Measurements from ENCODE around the gene C5orf63. TPM values are rescaled to one million over a fixed set of nuclear protein-coding genes. Genes with fewer than 3 reads are reported as not detected.
"Not testable (repeated sequence)": the region's sequence is repeated elsewhere in the genome, so short reads cannot be mapped to it uniquely, and the experiment has no call there.

C5orf63 gene
- total RNA-seq, 1 donor from 2014 or later: 1.3 TPM

DNA sequence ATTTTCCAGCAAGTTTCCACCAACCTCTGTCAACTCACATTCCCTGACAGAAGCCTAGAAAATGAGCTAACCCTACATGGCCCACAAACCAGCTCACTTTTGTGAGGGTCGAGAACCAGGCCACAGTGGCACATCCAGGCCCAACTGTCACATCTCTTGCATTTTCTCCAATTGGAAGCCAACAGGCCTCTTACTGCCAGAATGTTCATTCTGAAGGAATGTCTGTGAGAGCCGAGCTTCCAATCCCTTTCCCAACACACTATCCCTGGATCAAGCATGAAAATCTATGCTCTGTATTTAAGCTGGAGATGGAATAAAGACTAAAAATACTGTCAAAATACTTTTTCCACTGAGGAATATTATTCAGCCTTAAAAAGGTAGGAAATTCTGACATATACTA, 62.9 kb downstream of the C5orf63 start:
- no peak for DNase-seq (ENCODE audit: extremely low read depth, low read depth, low spot score)

DNA sequence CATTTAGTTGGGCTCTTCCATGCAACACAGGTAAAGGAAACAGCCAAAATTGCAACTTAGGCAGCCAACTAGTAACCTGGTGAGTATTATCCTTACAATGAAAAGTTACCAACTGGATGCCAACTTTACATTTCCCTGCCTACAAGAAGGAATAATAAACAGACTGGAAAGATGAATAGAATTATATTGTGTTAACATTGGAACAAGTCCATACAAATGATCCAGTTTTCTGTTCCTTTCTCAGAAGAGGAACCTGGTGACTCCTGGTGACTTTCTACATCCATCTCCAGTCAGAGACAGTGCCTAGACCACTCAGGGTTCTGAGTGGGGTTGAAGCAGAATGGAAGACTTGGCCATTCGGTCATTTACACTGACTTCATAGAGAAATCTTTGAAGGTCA, 63.5 kb downstream of the C5orf63 start:
- no peak for DNase-seq (ENCODE audit: extremely low read depth, low read depth, low spot score)

DNA sequence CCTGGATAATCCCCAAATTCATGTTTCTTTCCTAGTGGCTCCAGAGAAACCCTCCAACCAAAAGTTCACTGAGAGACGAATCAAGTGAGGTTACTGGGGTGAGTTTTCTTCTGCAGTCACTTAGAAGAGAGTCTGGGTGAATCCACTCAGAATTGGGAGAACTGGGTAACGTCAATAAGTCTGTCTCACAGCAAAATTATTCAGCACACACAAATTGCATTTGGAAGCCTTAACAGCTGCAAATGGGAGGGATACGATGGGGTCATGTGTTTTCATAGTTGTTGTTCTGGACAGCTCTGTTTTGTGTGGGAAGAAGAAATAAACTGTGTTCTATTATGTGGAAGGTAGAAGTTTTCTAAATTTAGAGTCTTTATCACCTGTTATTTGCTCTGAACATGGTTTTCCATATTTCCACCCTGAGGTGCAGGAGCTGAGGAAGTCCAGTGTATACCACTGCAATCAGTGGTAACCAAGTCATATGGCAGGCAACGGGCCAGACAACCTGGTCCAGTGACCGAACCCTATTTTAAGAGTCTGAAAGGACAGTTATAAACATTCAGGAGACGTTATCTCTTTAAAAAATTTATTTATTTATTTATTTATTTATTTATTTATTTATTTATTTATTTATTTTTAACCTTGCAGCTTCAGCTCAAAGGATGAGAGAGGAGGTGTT, 64.9 kb downstream of the C5orf63 start:
- no peak for DNase-seq (ENCODE audit: extremely low read depth, low read depth, low spot score)

DNA sequence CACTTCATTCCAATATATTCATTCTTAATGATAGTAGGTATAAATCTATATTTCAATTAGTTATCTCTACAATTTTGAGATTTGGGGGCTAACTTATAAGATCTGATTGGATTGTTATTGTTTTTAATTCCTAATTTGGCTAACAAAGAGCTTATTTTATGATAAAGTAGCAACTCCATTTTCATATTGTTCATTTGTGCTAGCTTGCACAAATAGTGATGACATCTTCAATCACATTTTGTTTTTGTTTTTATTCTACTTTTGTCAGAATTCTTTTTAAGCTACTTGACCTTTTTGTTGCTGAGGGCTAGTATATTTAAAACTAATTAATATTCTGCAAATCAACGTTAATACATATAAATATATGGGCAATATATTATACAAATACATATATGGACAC, 65.8 kb downstream of the C5orf63 start:
- DNase-seq (ENCODE audit: extremely low read depth, low read depth, low spot score): no peak

DNA sequence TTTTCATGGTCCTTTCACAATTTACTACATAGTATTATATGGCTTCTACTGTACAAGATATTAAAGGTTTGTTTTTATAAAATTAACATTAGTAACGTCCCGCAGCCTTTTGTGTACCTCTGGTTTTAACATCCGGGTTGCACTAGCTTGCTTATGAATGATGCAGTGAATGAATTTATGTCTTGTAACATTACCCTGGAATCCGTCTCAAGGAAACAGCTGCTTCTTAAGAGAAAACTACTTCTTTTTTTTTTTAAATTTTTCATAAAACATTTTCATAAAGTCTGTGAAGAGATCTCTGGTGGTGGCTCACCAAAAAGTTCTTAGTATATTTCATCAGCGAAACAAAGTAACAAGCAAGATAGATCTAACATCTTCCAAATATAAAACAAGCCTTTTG, 66.6 kb downstream of the C5orf63 start:
- no peak for DNase-seq (ENCODE audit: extremely low read depth, low read depth, low spot score)

DNA sequence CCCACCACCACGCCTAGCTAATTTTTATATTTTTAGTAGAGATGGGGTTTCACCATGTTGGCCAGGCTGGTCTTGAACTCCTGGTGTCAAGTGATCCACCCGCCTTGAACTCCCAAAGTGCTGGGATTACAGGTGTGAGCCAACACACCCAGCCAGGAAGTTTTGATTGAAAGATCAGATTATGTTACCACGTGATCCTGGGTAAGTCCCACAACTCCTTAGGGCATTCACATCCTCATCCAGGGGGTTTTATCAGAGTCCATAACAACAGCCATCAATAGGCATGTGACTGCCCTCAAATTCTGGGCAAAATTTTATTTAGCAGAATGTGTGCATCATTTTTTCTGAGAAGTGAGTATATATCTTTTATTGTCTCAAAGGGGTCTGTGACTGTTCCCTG, 68.0 kb downstream of the C5orf63 start:
- DNase-seq (ENCODE audit: extremely low read depth, low read depth, low spot score): not testable (repeated sequence)

DNA sequence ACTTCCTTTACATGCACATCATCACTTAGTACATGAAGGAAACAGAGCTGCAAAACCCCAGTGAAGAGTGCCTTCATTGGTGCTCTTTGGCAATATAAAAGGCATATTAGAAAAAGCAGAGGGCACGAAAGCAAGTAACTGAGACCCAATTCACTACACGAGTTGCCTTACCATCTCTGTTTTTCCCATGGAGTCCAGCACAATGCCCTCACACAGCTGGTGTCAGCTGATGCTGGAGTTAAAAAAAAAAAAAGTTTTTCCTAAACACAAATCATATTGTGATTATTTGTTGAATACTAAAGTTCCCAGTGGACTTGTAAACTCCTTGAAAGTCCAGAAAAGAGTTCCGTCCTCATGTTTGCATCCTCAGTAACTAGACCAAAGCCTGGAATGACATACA, 68.6 kb downstream of the C5orf63 start:
- DNase-seq (ENCODE audit: extremely low read depth, low read depth, low spot score): no peak

DNA sequence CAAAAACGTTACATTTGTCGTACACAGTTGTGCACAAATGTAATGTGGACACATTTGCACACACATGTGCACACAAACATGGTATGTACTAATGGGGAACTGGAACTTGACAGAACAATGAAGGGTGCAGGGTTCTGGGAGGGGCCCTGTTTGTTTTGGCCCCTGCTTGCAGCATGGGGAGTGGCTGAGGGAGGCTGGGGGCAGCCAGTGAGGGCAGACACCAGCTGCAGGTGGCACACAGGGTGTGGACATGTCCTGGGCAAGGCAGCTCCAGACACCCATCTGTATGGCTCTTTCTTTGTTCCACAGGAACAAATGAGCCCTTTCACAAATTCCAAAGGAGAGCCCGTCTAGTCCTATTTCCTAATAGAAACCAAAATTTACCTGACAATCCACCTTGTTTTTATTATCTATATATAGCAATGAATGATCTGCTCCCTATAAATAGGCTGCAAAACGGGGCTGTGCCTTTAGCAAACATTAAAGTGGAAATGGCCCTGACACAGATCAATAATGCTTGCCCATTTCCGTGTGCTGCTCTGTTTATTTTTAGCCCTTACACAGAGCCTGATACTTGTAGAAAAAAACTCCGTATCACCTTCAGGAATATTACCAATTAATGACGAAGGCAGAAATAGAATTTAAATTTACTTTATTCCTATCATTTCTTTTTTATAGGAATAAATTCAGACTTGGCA, 69.4 kb downstream of the C5orf63 start:
- DNase-seq (ENCODE audit: extremely low read depth, low read depth, low spot score): no peak

DNA sequence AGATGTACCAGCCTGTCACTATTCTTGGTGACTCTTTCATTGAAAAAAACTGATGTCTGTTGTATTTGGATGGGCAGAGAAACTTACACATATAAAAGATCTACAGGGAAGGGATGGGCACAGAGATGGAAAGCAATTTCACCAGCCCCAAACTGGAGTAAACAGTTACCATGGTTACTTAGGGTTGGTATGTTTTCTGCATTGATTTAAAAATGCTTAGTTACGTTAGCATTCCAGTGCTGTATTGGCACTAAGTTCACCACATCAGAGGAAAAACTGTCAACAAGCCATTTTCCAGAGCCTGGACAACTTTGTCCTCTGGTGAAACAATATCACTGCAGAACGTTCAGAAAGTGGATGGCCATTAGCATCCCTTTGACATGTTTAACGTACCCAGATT, 70.9 kb downstream of the C5orf63 start:
- no peak for DNase-seq (ENCODE audit: extremely low read depth, low read depth, low spot score)

DNA sequence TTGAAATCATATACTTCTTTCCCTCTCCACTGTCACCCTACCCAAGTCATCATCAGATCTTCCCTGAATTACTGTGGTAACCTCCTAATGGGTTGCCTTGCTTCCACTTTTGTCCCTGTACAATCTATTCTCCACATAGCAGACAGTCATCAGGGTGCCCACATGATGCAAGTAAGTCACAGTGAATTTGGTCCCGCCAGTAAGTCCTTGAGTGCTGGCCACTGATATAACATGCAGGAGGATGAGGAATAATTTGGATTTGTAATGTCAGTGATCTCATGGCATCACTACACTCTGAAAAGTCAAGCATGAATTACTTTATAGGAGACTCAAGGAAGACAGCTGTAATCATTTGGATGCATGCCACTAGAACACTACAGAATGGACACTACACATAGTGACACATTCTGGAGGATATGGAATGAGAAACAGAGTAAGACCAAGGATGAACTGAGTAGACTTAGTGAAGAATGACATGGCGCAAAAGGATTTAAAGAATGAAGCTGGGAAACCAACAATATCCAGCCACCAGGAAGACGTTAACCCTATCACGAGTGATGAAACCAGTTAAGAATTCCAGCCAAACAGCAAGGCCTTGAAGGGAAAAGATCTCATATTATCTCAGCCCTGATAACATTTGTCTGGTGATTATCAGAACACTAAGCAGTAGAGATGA, 71.5 kb downstream of the C5orf63 start:
- peak; percentile 66 for DNase-seq (ENCODE audit: extremely low read depth, low read depth, low spot score)

Other genes with a start within 250 kb of the C5orf63 start
- 25.9 and 36.6 TPM in 2 replicates for gene MARCHF3, start 42.9 kb downstream of the C5orf63 start, total RNA-seq
- 3.6 and 15.5 TPM in 2 replicates for gene MEGF10, start 217.3 kb upstream of the C5orf63 start, total RNA-seq